ENCODE results near the gene PRPF4. TPM values are rescaled to one million over a fixed set of nuclear protein-coding genes. Genes with fewer than 3 reads are reported as not detected.
"Not testable (repeated sequence)": the region's sequence is repeated elsewhere in the genome, so short reads cannot be mapped to it uniquely, and the experiment has no call there.

Gene PRPF4
- total RNA-seq, 1 donor: 20.5 TPM

DNA sequence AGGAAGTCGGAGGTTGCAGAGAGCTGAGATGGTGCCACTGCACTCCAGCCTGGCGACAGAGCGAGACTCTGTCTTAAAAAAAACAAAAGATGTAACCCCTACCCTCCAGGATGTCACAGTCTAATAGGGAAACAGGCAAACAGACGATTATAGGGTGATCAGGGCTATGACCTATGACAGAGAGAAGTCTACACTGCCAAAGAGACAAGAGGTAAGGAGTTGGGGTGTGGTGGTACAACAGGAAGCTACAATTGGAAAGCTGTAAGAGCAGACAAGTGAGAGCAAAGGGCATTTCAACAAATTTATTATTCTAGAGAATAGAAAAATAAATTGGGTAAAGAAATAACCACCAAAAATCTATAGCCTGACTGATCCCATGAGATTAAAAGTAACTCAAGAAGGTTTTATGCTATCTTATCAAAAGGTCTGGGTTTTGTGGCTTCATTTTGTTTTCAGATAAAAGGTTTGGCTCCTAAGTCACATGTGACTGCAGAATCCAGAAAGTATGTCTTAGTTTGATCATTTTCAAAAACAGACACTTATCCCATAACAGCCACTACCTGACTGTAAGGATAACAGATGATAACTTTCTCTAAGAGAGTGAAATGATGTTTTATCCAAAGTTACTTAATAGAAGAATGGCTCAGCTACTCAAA lies 7.4 kb upstream of the PRPF4 start:
- DNase-seq (ENCODE audit: low read depth in 2 of 3, low spot score in 2 of 3): no peak

DNA sequence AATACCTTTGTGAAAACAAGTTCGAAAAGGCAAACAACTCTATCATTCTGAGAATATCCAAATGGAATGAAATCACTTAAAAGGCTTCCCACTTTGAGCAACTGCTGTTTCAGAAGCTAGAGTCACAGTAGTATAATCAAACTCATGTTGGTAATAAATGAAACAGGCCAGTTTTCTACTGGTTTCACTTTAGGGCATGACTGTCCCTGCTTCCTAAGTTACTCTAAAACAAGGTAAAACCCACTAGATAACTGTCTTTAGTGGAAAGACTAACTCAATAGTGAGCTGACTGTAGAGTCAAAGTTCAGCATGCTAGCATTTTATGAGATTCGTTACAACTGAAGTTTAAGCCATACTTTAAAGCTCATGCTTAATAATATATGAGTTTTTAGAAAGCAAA lies 6.1 kb upstream of the PRPF4 start:
- no peak for DNase-seq (ENCODE audit: low read depth in 2 of 3, low spot score in 2 of 3)

DNA sequence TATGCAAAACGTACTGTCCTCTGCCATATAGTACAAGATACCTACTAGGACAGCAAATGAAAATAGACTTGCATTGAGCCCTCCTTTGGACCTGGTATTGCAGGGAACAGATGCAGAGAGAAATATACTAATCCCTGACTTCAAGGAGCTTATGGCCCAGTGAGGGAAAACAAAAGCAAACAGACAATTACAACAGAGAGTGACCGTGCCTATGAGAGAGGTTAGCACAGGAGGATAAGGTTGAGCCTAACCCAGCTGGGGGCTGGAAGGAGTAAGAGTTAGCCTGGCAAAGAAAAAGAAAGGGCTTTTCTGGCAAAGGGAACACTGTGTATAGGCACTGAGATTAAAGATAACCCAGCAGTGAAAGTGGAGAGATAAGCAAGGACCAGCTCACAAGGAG lies 5.6 kb upstream of the PRPF4 start:
- DNase-seq (ENCODE audit: low read depth in 2 of 3, low spot score in 2 of 3): no peak

DNA sequence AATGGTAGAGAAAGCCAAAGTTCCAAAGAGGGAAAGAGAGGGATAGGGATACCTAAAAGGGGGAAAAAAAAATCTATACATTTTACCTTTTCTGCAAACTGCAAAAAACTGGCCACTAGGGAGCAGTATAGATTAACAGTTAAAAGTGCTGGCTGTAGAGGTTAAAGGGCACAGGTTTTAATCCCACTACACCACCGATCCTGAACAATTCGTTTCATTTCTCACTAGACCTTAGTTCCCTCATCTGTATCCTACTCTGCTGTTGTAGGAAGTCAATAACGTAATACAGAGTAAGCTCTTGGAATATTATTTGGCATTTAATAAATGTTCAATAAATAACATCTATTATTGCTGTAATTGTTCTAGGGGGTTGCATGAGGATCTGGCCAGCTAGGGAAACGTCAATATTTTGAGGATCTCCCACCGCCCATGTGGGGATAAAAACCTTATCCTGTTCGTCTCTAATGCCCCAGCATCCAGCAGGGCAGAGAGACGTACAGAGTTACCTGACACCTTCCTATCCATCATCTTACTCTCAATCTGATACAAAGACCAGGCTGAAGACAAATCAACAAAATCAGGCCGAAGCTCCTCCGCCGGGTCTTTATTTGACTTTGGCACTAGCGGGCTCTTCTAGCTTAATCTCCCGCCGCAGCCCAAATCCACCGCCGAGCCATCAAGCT lies 843 bp upstream of the PRPF4 start:
- peak; percentile 21 to 74 (median 58) for DNase-seq (ENCODE audit: low read depth in 2 of 3, low spot score in 2 of 3)

DNA sequence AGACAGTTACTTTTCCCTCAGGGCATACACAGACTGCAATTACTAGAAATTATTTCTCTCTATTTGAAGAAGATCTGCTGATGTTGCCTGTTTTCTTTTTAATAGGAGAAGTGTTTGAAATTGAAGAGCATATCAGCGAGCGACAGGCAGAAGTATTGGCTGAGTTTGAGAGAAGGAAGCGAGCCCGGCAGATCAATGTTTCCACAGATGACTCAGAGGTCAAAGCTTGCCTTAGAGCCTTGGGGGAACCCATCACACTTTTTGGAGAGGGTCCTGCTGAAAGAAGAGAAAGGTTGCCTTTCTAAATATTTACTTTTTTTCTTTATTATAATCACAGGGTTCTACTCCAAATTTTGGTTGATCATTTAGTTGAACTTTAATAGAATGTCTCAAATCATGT lies 3.4 kb downstream of the PRPF4 start:
- DNase-seq (ENCODE audit: low read depth in 2 of 3, low spot score in 2 of 3): no peak

DNA sequence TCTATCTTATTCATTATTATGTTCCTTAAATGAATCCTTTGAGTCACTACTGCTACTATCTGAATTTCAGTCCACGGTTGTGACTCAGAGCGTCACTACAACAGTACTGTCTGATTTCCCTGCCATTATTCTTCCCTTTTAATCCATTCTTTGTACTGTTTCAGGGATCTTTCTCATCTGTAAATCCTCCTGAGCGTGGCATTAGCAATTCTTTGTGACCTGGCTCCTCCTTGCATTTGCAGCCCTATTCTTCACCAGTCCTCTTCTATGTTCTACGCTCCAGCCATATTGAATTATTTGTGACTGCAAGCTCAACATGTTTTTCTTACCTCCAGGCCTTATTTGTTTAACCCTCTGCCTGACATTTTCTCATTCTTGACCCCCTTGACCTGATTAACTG lies 5.9 kb downstream of the PRPF4 start:
- no peak for DNase-seq (ENCODE audit: low read depth in 2 of 3, low spot score in 2 of 3)

DNA sequence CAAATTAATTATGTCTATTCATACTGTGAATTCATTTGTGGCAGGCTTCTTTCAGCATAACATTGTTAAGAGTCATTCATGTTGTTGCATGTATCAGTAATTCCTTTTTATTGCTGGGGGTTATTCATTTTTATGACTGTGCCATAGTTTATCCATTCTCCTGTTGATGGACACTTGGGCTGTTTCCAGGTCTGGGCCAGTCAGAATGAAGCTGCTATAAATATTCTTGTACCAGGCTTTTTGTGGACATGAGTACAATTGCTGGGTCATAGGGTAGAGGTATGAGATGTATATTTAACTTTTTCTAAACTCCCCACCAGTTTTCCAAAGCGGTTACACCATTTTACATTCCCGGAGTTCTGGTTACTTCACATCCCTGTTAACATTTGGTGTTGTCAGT lies 13.6 kb downstream of the PRPF4 start:
- DNase-seq (ENCODE audit: low read depth in 2 of 3, low spot score in 2 of 3): no peak

DNA sequence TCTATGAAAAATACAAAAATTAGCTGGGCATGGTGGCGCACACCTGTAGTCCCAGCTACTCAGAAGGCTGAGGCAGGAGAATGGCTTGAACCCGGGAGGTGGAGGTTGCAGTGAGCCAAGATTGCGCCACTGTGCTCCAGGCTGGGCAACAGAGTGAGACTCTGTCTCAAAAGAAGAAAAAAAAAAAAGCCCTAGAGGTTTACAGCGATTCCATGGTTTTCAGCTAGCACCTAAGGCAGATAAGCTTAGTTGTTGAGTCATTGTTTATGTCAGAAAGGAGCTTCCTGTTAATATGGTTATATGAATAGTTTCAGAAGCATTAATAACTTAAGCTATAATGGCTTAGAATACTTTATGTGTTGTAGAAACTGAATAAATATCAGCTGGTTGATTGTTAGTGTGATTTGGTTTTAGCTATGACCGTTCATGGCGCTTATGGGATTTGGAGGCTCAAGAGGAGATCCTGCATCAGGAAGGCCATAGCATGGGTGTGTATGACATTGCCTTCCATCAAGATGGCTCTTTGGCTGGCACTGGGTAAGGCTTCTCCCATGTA lies 14.7 kb downstream of the PRPF4 start:
- no peak for DNase-seq (ENCODE audit: low read depth in 2 of 3, low spot score in 2 of 3)

DNA sequence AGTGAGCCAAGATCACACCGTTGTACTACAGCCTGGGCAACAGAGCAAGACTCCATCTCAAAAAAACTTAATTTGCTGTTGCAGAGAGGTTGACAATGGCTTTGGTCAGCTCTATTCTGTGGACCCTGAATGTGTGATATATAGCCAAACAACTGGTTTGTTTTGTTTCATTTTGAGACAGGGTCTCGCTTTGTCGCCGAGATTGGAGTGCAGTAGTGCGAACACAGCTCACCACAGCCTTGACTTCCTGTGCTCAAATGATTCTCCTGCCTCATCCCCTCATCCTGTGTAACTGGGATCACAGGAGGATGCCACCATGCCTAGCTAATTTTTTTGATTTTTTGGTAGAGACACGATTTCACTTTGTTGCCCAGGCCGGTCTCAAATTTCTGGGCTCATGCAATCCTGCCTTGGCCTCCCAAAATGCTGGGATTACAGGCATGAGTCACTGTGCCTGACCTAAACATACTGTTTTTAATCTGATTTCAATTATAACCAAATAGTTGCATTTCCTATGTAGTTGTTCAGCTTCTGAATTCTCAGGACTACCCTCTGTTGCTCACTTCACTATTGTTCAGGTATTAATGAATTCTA lies 17.9 kb downstream of the PRPF4 start:
- DNase-seq (ENCODE audit: low read depth in 2 of 3, low spot score in 2 of 3): no peak

DNA sequence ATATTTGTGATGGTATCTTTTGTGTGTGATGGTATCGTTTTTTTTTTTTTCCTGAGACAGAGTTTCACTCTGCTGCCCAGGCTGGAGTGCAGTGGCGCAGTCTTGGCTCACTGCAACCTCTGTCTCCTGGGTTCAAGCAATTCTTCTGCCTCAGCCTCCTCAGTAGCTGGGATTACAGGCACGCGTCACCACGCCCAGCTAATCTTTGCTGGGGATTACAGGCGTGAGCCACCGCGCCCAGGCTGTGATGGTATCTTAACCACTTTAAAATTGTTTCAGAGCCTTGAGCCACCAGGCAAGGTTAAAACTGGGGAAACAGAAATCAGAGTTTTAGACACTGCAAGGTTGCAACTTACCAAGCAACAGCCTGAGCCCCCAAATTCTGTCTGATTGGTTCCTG lies 20.8 kb downstream of the PRPF4 start:
- DNase-seq (ENCODE audit: low read depth in 2 of 3, low spot score in 2 of 3): not testable (repeated sequence)

DNA sequence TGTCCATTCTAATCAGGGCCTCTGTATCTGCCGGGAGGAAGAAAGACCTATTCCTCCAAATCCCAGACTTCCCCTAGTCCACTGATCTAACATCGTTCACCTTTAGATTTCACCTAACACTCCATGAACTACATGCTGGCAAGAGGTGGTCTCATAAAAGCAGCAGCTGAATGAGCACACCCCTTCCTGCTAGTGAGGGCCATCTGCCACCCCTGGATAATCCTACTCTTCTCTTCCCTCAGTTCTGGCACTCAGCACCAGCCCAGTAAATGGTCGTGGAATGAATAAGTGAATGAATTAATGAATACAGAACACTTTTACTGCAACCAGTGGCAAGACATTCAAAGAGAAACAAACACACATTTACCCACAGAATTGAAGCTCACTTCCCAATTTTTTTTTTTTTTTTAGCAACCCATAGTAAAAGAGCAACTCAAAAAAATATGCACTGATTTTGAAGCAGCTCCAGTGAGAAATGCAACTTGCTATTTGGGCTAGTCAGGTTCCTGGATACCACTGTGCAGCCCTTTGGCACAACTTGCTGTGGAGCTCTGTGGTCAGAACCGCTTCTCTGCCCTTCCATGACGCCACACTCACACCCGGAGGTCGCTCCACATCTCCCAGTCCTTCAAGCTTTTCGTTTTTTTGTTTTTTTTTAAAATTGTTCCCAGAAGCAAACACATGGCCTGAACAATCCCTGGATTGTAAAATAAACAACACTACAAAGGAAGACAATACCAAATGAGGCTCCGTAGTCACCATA lies 21.5 kb downstream of the PRPF4 start:
- DNase-seq (ENCODE audit: low read depth in 2 of 3, low spot score in 2 of 3): no peak

DNA sequence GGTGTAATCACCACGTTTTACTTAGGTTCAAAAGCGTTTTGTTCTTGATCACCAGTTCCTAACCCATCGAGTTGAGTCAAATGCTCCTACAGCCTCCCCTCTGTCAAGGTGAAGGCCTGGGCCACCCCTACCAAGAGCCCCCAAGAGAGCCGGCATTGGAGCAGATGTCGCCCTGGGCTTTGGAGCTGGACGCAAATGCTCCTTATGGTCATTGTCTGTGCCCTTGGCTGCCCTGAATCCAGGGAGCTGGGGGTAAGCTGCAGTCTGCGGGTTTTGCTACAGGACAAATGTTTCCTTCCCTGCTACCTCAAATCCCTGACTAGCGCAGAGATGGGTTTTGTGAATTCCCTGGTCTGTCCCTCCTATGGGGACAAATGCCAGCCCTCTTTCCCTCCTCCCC lies 22.9 kb downstream of the PRPF4 start:
- DNase-seq (ENCODE audit: low read depth in 2 of 3, low spot score in 2 of 3): no peak

DNA sequence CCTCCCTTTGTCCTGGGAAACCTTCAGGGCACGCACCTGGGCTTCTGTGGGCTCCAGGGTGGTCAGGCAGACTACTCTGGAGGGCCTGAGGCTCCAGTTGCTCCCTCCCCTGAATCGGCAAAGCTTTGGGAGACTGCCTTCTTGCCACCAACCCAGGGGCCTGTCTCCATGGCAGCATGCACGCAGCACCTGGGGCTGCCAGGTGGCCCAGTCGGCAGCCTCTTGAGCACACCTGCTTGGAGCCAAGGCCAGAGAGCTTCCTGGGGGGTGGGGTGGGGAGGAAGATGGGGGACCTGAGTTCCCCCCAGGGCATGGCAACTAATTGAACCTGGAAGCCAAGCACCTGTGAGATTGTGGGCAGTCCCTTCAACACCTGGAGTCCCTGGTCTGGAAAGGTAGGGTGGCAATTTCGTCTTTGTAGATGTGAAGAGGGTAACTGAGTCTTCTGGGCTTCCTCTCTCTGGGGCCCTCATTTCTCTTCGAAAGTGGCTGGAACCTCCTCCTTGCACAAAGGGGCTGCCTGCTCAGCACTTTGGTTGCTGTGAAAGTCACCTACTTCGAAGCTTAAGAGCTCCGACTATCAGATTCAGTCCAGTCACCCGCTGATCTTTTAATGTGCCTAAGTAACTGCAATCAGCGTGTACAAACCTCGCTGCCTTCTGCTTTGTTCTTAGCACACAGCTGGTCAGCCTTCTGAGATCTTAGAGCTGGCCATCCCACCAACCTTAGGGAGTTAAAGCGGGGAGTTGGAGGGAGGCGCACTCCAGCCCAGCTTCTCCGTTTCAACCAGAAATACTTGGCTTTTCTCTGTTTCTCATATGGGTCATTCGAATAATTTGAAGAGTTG lies 23.7 kb downstream of the PRPF4 start:
- no peak for DNase-seq (ENCODE audit: low read depth in 2 of 3, low spot score in 2 of 3)

DNA sequence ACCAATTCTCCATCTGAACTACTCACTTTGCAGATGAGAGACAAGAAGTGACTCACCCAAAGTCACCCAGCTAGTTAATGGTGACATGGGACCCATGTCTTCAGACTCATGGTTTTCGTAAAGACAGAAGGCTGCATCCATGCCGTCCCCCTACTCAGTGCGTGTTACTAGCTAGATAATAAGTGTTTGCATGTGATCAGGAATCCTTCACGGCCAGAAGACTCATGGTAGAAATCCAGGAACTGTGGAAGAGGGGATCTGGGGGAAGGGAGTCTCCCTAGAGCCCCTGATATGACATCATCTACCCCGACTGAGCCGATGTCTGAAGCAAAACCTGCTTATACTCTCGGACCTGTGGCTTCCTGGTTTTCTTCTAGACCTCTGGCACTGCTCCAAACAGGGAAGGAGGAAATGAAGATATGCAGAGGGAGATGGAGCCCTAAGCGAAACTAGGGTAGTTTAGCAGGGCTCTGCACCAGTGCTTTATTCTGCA lies 24.4 kb downstream of the PRPF4 start:
- peak in 2 of 3 donors; percentile 64 to 91 for DNase-seq (ENCODE audit: low read depth in 2 of 3, low spot score in 2 of 3)

DNA sequence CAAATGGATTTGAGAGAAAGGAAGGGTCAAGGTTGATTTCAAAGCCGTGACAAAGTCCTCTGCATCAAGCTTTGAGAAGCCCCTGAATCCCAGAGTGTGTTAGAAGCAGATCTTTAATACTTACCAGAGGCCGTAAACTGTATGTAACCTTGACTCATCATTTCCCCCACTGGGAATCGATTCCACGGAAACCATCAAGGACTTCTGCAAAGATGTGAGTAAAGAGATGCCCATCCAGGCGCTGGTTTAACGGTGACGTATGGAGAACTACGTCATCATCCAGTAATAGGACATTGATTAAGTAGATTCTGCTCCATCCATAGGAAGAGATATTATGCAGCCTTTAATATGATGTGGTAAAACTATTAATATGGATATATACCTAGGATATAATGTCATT lies 26.1 kb downstream of the PRPF4 start:
- DNase-seq (ENCODE audit: low read depth in 2 of 3, low spot score in 2 of 3): no peak

DNA sequence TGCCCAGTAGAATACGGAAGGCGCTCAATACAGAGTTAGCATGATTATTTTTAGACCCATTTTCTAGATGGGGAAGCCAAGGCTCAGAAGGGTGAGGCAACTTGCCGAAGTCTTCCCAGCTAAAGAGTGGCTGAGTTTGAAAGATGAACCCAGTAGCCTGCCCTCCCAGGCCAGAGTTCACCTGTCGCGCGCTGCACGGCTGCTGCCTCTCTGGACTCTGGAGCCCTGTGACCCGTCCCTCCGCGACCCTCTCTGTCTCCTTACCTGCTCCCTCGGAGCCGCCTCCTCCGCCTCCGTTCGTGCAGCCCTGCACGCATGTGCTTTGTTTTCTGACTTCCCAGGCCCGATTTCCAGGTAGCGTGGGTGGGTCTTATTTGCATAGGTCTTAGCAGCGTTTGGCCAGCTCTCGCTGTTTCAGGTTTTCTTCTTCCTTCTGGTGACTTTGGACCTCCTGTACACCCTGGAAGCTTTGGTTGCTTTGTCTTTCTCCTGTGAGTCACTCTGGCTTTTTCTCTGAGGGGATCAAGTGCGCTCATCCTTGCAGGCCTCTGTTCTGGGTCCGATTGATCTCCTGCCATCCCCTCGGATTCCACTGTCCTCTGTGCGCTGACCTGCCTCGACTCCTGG lies 27.4 kb downstream of the PRPF4 start, which contains the start of gene RNF183:
Gene RNF183, minus strand, starts transcription at position 585 of the 627 bp plus-strand sequence. CDS start 5,192 bp downstream, outside the sequence.
- no peak for DNase-seq (ENCODE audit: low read depth in 2 of 3, low spot score in 2 of 3)

DNA sequence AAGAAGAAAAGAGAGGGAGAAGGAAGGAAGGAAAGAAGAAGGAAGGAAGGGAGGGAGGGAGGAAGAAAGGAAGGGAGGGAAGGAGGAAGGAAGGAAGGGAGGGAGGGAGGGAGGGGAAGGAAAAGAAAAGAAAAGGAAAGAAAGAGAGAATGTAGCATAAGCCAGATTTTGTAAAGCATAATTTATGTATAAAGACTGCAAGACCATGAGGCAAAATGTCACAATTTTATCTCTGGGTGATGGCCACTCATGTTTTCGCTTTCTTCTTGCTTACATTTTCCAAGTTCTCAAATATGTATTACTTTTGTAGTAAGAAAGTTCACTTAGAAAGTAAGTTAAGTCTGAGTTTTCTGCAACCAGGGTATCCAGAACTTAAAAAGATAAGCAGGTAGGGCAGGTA lies 31.1 kb downstream of the PRPF4 start:
- DNase-seq (ENCODE audit: low read depth in 2 of 3, low spot score in 2 of 3): no peak

DNA sequence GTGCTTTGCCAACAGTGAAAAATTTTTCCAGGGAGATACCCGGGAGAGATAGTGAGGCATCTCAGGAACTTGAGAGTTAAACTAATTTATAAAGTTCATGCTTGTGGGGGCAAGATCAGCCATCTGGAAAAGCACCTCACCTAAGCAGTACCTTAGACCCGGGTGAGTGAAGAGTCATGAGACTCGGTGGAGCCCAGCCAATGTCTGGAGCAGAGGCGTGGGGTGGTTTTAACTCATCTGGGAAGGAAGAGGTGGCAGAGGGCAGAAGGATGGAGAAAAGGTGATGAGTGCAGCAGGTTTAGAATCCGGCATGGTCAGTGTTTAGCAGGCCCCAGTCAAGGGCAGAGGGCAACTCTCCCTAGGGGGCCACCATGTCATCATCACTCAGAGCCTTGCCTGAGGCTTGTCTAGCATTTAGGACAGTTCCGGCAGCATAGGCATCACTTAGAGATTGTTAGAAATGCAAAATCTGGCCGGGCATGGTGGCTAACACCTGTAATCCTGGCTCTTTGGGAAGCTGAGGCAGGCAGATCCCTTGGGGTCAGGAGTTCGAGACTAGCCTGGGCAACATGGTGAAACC lies 32.0 kb downstream of the PRPF4 start:
- no peak for DNase-seq (ENCODE audit: low read depth in 2 of 3, low spot score in 2 of 3)

DNA sequence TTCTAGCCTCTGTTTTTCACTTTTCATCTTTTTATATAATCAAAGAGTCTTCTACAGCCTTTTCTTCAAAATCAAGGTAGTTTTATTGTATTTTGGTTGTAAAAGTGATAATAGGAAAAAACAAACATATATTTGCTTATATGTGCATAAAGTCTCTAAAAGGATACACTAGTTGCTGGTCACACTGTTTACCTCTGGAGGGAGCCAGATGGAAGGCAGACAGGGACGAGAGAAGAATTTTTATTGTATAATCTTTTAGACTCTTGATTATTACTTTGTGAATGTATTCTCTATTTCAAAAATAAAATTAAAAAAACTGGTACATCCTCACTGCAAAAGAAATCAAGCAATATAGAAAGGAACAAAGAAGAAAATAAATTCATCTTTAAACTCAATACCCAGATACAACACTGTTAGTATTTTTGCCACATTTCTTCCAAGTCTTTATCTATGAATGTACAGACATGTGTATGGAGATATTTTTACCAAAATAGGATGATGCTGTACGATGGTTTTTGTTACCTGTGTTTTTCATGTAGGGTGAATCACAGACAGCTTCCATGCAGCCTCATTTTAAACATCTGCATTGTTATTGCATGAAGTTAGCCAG lies 33.9 kb downstream of the PRPF4 start:
- peak in 2 of 3 donors; percentile 42 to 78 for DNase-seq (ENCODE audit: low read depth in 2 of 3, low spot score in 2 of 3)

Measured in hematopoietic multipotent progenitor cell (in vitro differentiated cells).